H1 (cell line): ENCODE measurements around the gene TOR1A. TPM values are rescaled to one million over a fixed set of nuclear protein-coding genes. Genes with fewer than 3 reads are reported as not detected.

Source experiments
- CTCF ChIA-PET: fragments of 300-600 bp; sonication (Branson Sonifier 250); formaldehyde crosslinking; loops from one replicate; lab custom pipeline; 2021; ENCODE audit not compliant: partially characterized antibody; lab: Charles Lee
- POLR2A ChIA-PET: fragments of 300-600 bp; sonication (Branson Sonifier 250); formaldehyde crosslinking; loops from one replicate; lab custom pipeline; 2021; ENCODE audit warnings: inconsistent platforms; ENCODE audit not compliant: partially characterized antibody; lab: Charles Lee
- DNase-seq, 2 experiments: peaks; one replicate each; pipeline versions ENCODE4 v3.0.0 to v3.0.0-alpha.2; 2010 to 2022; ENCODE audit warnings: low spot score in 2 of 2, low read depth in 1 of 2, mixed read lengths in 1 of 2
- FAIRE-seq: peaks from 2 replicates; lab custom pipeline; 2011; peaks lifted over from hg19 to GRCh38; lab: Jason Lieb, UNC
- H2AFZ ChIP-seq: 2 replicates; pipeline ENCODE4 v1.8.1; 2012; ENCODE audit warnings: low read length, inconsistent platforms
- H2AK5ac ChIP-seq: 2 replicates; pipeline ENCODE4 v1.6.1; 2013; ENCODE audit warnings: low read depth, low read length
- H2BK120ac ChIP-seq: replicated peaks from 2 replicates; pipeline ENCODE3; 2013; ENCODE audit warnings: low read depth, low read length, inconsistent platforms
- H2BK12ac ChIP-seq: 2 replicates; pipeline ENCODE4 v1.6.1; 2013; ENCODE audit warnings: low read depth, low read length
- H2BK15ac ChIP-seq: 2 replicates; pipeline ENCODE4 v1.6.1; 2013; ENCODE audit warnings: low read length
- H2BK20ac ChIP-seq: 2 replicates; pipeline ENCODE4 v1.6.1; 2013; ENCODE audit warnings: low read length
- H2BK5ac ChIP-seq: 2 replicates; pipeline ENCODE4 v1.6.1; 2013; ENCODE audit warnings: low read depth, low read length
- H3K14ac ChIP-seq: 2 replicates; pipeline ENCODE4 v1.6.1; 2013; ENCODE audit warnings: inconsistent platforms; ENCODE audit not compliant: insufficient read length
- H3K18ac ChIP-seq: 2 replicates; pipeline ENCODE4 v1.6.1; 2013; ENCODE audit warnings: low read length; ENCODE audit errors: extremely low read depth
- H3K23ac ChIP-seq: 2 replicates; pipeline ENCODE4 v1.6.1; 2013; ENCODE audit warnings: inconsistent platforms; ENCODE audit not compliant: insufficient read length
- H3K23me2 ChIP-seq: 2 replicates; pipeline ENCODE4 v1.6.1; 2013; ENCODE audit warnings: low read depth, low read length
- H3K27ac ChIP-seq: 2 replicates; pipeline ENCODE4 v1.6.1; 2011; ENCODE audit warnings: low read depth, low read length, inconsistent platforms
- H3K27me3 ChIP-seq, 4 experiments: replicated peaks in 1 of 4; 1 replicate in 1 of 4; 2 replicates in 3 of 4; pipeline versions ENCODE4 v1.6.1 to v1.8.1; 2011 to 2013; ENCODE audit warnings: low read length in 3 of 4, mild to moderate bottlenecking in 3 of 4, inconsistent platforms in 2 of 4, mixed read lengths in 2 of 4, moderate library complexity in 1 of 4; ENCODE audit not compliant: control insufficient read depth in 3 of 4, insufficient read depth in 3 of 4; ENCODE audit errors: extremely low read depth in 1 of 4
- H3K36me3 ChIP-seq, 4 experiments: 2 replicates each; pipeline versions ENCODE4 v1.6.1 to v1.8.1; 2011 to 2013; ENCODE audit warnings: mild to moderate bottlenecking in 4 of 4, low read length in 3 of 4, moderate library complexity in 2 of 4, control low read depth in 1 of 4, inconsistent platforms in 1 of 4; ENCODE audit not compliant: insufficient read depth in 4 of 4, control insufficient read depth in 2 of 4
- H3K4ac ChIP-seq: replicated peaks from 2 replicates; pipeline ENCODE3; 2013; ENCODE audit warnings: low read length, low read depth, mixed read lengths, inconsistent platforms; ENCODE audit not compliant: insufficient read length
- H3K4me1 ChIP-seq, 4 experiments: replicated peaks in 1 of 4; 1 replicate in 1 of 4; 2 replicates in 3 of 4; pipeline versions ENCODE4 v1.6.1 to v1.8.1; 2011 to 2013; ENCODE audit warnings: low read length in 3 of 4, inconsistent platforms in 2 of 4, mixed read lengths in 1 of 4; ENCODE audit not compliant: insufficient read depth in 4 of 4, control insufficient read depth in 3 of 4
- H3K4me2 ChIP-seq, 2 experiments: 2 replicates each; pipeline versions ENCODE4 v1.6.1 to v1.8.1; 2011 to 2013; ENCODE audit warnings: low read depth in 2 of 2, low read length in 2 of 2, control low read depth in 1 of 2, inconsistent platforms in 1 of 2, mild to moderate bottlenecking in 1 of 2; ENCODE audit not compliant: insufficient read depth in 1 of 2
- H3K4me3 ChIP-seq, 4 experiments: fragments of 200-600, 300-600 bp in 1 of 4; sonication (generic), shearing (Covaris generic), sonication (Bioruptor Twin) in 1 of 4; 2 replicates each; pipeline versions ENCODE4 v1.5.1 to v1.8.1; 2011 to 2016; ENCODE audit warnings: low read length in 4 of 4, low read depth in 3 of 4, control low read depth in 2 of 4, inconsistent platforms in 2 of 4, mild to moderate bottlenecking in 2 of 4, mixed read lengths in 1 of 4, moderate library complexity in 1 of 4; ENCODE audit not compliant: insufficient read depth in 2 of 4; ENCODE audit errors: extremely low read depth in 1 of 4
- H3K56ac ChIP-seq: replicated peaks from 2 replicates; pipeline ENCODE3; 2013; ENCODE audit warnings: low read depth, mild to moderate bottlenecking, mixed read lengths, low read length, inconsistent platforms; ENCODE audit not compliant: insufficient read length
- H3K79me1 ChIP-seq: 2 replicates; pipeline ENCODE4 v1.6.1; 2013; ENCODE audit warnings: low read depth, low read length, control low read depth
- H3K79me2 ChIP-seq, 2 experiments: 2 replicates each; pipeline versions ENCODE4 v1.6.1 to v1.8.1; 2012 to 2013; ENCODE audit warnings: low read length in 2 of 2, mild to moderate bottlenecking in 2 of 2, inconsistent platforms in 1 of 2; ENCODE audit not compliant: insufficient read depth in 2 of 2, control insufficient read depth in 1 of 2
- H3K9ac ChIP-seq, 4 experiments: replicated peaks in 1 of 4; 1 replicate in 1 of 4; 2 replicates in 3 of 4; pipeline versions ENCODE4 v1.6.1 to v1.8.1; 2011 to 2013; ENCODE audit warnings: low read depth in 3 of 4, low read length in 3 of 4, control low read depth in 2 of 4, mild to moderate bottlenecking in 2 of 4, moderate library complexity in 2 of 4, inconsistent platforms in 1 of 4; ENCODE audit errors: extremely low read depth in 1 of 4
- H3K9me3 ChIP-seq, 2 experiments: 2 replicates each; pipeline versions ENCODE4 v1.6.1 to v1.8.1; 2012 to 2013; ENCODE audit warnings: mild to moderate bottlenecking in 2 of 2, moderate library complexity in 2 of 2, control low read depth in 1 of 2, inconsistent platforms in 1 of 2, low read depth in 1 of 2, low read length in 1 of 2, mixed read lengths in 1 of 2; ENCODE audit not compliant: insufficient read depth in 2 of 2
- H4K20me1 ChIP-seq, 2 experiments: replicated peaks in 1 of 2; 2 replicates each; pipeline versions ENCODE3 to v1.8.1; 2011 to 2013; ENCODE audit warnings: inconsistent platforms in 2 of 2, low read length in 2 of 2, mild to moderate bottlenecking in 1 of 2; ENCODE audit not compliant: insufficient read depth in 2 of 2, control insufficient read depth in 1 of 2
- H4K5ac ChIP-seq: 2 replicates; pipeline ENCODE4 v1.6.1; 2013; ENCODE audit warnings: low read length, low read depth, mixed read lengths, inconsistent platforms; ENCODE audit not compliant: insufficient read length
- H4K8ac ChIP-seq: 2 replicates; pipeline ENCODE4 v1.8.0; 2013; ENCODE audit warnings: mild to moderate bottlenecking, moderate library complexity, low read length, inconsistent platforms; ENCODE audit not compliant: insufficient read depth; ENCODE audit errors: extremely low read depth
- H4K91ac ChIP-seq: replicated peaks from 2 replicates; pipeline ENCODE3; 2013; ENCODE audit warnings: low read length, mixed read lengths, inconsistent platforms; ENCODE audit not compliant: insufficient read length
- CTCF ChIP-seq, 3 experiments: IDR thresholded peaks; 1 replicate in 2 of 3; 2 replicates in 1 of 3; pipeline versions ENCODE4 v1.5.1 to v1.6.1; 2011; ENCODE audit warnings: low read length in 3 of 3, mild to moderate bottlenecking in 3 of 3, inconsistent platforms in 2 of 3, low read depth in 1 of 3, moderate library complexity in 1 of 3; ENCODE audit not compliant: insufficient read depth in 1 of 3; ENCODE audit errors: control extremely low read depth in 1 of 3
- MAFK ChIP-seq: IDR thresholded peaks from 2 replicates; pipeline ENCODE4 v1.6.1; 2012; ENCODE audit warnings: low read depth, mild to moderate bottlenecking, improper control_type of control experiment, low read length
- POU5F1 ChIP-seq: IDR thresholded peaks from 2 replicates; pipeline ENCODE4 v1.6.1; 2011; ENCODE audit warnings: low read depth, mild to moderate bottlenecking, low read length, moderate library complexity
- TEAD4 ChIP-seq: IDR thresholded peaks from 2 replicates; pipeline ENCODE4 v1.6.1; 2012; ENCODE audit warnings: low read depth, low read length, inconsistent platforms, mixed read lengths
- WGBS, 2 experiments: shearing (Covaris generic) in 1 of 2; methylation state at CpG; one replicate each; pipeline versions ENCODE4 v1.1.6 to v1.1.7; 2013 to 2015; ENCODE audit warnings: low lambda C conversion rate in 2 of 2, mixed read lengths in 2 of 2, inconsistent platforms in 1 of 2, low coverage in 1 of 2, missing lambda C conversion rate in 1 of 2; ENCODE audit not compliant: insufficient replicate concordance in 2 of 2, insufficient coverage in 1 of 2, insufficient read length in 1 of 2; ENCODE audit errors: extremely low coverage in 1 of 2, missing lambda C conversion rate in 1 of 2; 5-methylcytosine and 5-hydroxymethylcytosine counted together
- polyA plus RNA-seq, 7 experiments: library from polyadenylated mRNA; depleted of rRNA in 3 of 7; stranded (reverse) in 5 of 7; unstranded in 2 of 7; fragments of >200 nt in 5 of 7; fragments of 200-250 nt in 2 of 7; gene quantifications; 1 replicate in 5 of 7; 2 replicates in 1 of 7; 4 replicates in 1 of 7; pipeline versions ENCODE4 v1.2.1 to v1.2.3, GENCODE V29; 2011 to 2013; ENCODE audit warnings: missing spikeins in 2 of 7, mixed read lengths in 2 of 7
- total RNA-seq: library from RNA; stranded (reverse); fragmentation: NEBNext Ultra II Directional; extraction: Animal tissue kit (Norgen Biotek cat#: 25700); gene quantifications from 2 replicates; pipeline ENCODE4 v1.2.1, GENCODE V29; 2021

Gene TOR1A
- total and polyA plus RNA-seq, 2 of the 8 experiments (the other 6 are each of a cell fraction or from before 2014, with no cell fraction given), result 37.6 to 46.7 TPM

- Histone ChIP-seq H3K18ac (no peak overlapping the region), H3K14ac (no peak overlapping the region), H4K20me1 (peaks cover 2 to 6% of the 10 kb centered on the region in 2 experiments), H3K9me3 (no peaks in the 10 kb centered on the region), H3K9ac (no peak overlapping the region), H2BK12ac (no peak overlapping the region), H3K4me3 (no peak overlapping the region), H4K91ac (no peak overlapping the region), H2BK120ac (no peak overlapping the region), H3K4me1 (peaks cover 0 to 5% (median 4%) of the 10 kb centered on the region in 4 experiments; a peak in 5 of 7 replicates), H3K79me1 (peaks cover 6% of the 10 kb centered on the region), H3K56ac (no peak overlapping the region), H3K4me2 (no peak overlapping the region), H3K23me2 (peaks cover 5% of the 10 kb centered on the region; the same call in 1 of the 2 replicates), H4K8ac (no peak overlapping the region), H2AK5ac (no peak overlapping the region), H2AFZ (no peak overlapping the region), H3K23ac (no peak overlapping the region), H2BK15ac (no peak overlapping the region), H4K5ac (no peak overlapping the region), H3K27me3 (no peaks in the 10 kb centered on the region; a peak in 1 of 7 replicates), H3K36me3 (peaks cover 22 to 44% (median 32%) of the 10 kb centered on the region in 4 experiments), H2BK5ac (no peak overlapping the region), H2BK20ac (no peak overlapping the region), H3K4ac (no peak overlapping the region), H3K79me2 (peaks cover 0 to 11% of the 10 kb centered on the region in 2 experiments; a peak in 2 of 4 replicates), H3K27ac (no peak overlapping the region)
- WGBS, 2 experiments, result 93% methylated on average over 6 of the region's 6 CpGs; no CpG with 5 or more reads in 1 of the 2 experiments
- FAIRE-seq (no peak), DNase-seq (no peak)
- ChIA-PET POLR2A (interaction anchor here (1.6 kb wide), 1 partner anchor 8 kb away, joined by 3 read pairs; no protein-coding TSS in a partner anchor), CTCF (interaction anchor here (0.6 to 1.3 kb wide), 4 partner anchors 24 to 858 kb away, joined by 3 read pairs; no protein-coding TSS in a partner anchor)
- no peak for TF ChIP-seq MAFK
- no peak for TF ChIP-seq CTCF (IDR thresholded peaks at IDR 0.05; ENCODE audit: control extremely low read depth in 1 of 3, insufficient read depth in 1 of 3, low read depth in 1 of 3, low read length in 3 of 3)
- TF ChIP-seq TEAD4, result no peak
- no peak for TF ChIP-seq POU5F1
These were observed 2.4 kb upstream of the TOR1A start for GRCh38 chr9:129826344-129826743.
